ENCODE results near the gene EPOP.

The EPOP gene

DNA sequence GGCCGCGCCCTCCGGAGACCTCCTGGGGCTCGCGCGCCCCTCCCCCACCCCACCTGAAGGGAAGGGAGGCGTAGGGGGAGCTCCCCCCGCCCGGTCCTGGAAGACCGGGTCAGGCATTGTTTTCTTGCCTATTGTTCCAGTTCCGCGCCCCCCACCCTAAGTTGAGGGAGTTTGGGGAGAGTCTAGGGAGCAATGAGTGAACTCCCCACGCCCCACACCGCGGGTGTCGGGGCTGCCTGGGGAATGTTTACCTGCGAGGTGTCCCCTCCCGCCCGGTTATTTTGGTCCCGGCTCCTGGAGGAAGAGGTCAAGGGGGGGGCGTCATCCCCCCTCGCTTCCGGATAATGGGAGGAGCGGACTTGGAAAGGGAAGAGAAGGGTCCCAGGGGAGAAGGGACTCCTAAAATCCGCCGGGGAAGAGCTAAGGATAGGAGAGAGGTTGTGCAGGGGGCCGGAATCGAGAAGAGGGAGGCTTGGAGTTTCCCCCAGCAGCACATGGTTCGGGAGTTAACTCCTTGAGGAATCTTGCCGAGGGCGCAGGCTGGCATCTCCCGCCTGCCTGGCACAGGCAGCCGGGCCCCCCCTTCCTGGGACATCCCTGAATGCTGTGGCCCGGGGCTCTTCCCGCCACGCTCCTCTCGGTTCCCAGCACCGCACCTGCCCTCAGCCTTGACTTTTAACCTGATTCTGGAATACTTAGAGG is 31.2 kb upstream of the EPOP start:
- peak; percentile 76 for DNase-seq

DNA sequence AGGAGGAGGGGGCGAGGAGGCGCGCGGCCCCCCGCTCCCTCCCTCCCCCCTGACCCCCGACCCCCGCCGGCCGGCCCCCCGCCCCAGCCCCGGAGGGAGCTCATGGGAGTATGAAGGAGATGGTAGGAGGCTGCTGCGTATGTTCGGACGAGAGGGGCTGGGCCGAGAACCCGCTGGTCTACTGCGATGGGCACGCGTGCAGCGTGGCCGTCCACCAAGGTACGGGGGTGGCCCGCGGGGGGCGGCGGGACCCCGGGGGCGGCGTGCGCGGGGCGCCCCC is 30.7 kb upstream of the EPOP start:
- no peak for DNase-seq

DNA sequence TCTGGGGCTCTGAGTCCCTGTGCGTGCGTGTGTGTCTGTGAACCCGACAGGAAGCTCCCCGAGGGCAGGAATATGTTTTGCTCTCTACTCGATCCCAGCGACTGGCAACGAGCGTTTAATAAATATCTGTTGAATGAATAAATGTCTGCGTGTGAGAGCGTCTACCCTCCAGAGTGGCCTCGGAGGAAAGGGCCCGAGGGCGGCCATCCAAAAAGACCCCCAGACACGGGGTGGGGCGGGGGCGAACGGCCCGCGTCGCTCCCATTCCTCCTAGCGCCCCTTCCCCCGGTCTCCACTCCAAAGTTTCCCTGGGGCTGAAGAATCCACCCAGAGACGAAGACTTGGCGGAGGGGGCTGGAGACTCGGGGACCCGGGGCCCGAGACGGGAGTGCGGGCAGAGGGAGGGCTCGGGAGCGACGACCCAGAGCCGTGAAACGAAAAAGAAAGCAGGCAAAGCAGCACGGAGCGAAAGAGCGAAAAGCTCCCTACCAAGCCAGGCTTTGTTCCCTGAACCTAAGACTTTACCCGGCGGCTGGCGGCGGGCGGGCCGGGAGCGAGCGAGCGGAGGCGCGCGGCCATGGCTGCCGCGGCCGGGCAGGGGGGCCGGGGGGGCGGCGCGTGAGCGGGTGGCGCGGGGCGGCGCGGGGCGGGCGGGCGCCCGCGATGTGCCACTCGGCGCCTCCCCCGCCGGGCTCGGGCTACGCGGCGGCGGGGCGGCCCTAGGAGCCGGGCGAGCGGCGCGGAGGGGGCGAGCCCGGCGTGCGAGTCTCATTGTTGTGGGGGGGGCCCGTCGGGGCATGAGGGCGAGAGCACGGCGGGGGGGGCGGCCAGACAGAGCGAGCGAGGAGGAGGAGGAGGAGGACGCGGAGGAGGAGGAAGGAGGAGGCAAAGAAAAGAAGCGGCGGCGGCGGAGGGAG is 30.1 kb upstream of the EPOP start, which contains the start of gene MLLT6:
Gene MLLT6 (plus strand): TSS at position 668 of the 917 bp plus-strand sequence. CDS start 360 bp downstream, outside the sequence.
- DNase-seq, result peak; percentile 84

GRCh38 chr17:38703742-38704605 is 29.2 kb upstream of the EPOP start:
- peak; percentile 93 for DNase-seq

DNA sequence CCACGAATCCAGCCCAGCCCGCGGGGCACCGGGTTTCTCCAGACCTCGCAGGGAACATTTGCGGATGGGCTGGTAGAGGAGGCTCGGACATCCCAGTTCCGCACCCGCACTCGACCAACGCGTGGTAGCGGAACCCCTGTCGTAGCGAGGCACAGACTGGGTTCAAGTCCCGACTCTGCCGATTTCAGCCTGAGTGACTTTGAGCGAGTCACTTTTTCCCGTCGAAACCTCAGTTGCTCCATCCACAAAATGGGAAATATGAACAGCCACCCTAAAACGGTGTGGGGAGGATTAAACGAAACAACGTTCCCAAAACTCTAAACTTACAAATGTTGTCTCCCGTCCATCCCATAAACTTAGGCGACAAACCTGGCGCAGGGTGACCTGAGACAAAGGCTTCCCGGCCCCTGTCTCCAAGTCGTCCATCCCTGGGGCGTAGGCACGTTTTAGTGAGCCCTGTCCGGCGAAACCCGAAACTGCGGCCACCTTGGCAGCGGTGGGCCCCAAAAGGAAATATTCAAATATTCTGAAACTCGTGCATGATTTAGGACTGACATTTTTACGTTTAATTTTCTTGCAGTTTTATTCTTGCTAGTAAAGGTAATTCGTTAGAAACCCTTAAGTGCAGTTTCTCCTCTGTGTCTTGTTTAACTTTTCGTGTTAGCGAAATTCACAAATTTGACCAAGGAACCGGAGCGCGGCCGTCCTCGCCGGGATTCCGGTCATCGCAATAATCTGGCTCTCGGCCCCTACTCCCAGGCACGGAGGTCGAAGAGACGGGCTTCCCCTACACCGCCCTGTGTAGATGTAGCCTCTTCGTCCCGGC is 28.4 kb upstream of the EPOP start:
- DNase-seq, result peak; percentile 82

- DNase-seq, result peak; percentile 90
Measured at GRCh38 chr17:38702166-38702915, 27.6 kb upstream of the EPOP start.

GRCh38 chr17:38701504-38702165 is 26.9 kb upstream of the EPOP start:
- DNase-seq, result peak; percentile 91

DNA sequence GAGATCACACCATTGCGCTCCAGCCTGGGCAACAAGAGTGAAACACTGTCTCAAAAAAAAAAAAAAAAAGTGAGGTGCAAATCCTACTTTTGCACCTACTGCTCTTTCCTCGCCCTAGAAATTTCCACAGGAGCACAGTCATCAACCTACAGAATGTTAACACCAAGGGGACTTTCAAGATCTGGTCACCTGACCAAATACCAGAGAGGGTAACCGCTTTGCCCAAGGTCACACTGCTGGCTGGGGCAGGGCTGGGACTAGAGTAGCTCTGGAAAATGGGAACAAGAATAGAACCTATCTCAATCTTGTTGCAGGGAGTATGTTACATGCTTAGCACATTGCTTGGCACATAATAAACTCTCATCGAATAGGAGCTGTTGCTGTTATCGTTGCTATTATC is 24.0 kb upstream of the EPOP start:
- no peak for DNase-seq

DNA sequence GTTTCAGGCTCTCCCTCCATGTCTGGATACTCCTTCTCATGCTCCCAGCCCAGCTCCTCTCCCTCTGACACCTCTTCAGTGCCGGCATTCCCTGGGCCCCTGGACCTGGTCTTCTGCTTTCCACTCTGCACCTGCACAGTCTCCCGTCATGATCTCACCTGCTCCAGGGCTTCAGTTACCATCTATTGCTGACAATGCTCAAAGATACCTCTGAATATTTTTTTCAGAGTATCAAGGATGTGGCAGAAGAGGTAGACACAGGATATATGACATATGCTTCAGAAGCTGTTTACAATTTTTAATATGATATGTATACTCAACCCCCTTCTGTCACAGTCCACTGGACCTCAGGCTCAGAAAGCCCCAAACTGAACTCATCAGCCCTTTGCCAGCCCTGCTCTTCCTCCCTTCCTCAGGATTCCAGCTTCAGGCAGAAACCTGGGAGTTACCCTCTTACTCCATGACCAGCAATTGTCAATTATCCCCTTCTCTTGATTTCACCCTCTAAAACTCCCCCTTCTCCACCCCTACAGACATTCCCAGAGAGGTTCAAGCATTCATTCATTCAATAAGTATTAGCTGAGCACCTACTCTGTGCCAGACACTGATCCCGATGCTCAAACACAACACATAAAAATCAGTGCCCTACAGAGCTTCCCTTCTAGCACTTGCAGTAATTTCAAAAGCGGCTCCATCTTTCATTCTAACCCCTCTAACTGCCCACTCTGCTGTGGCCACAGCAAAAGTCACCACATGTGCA is 22.5 kb upstream of the EPOP start:
- no peak for DNase-seq

- no peak for DNase-seq
Measured at GRCh38 chr17:38693700-38694329, 19.1 kb upstream of the EPOP start.

DNA sequence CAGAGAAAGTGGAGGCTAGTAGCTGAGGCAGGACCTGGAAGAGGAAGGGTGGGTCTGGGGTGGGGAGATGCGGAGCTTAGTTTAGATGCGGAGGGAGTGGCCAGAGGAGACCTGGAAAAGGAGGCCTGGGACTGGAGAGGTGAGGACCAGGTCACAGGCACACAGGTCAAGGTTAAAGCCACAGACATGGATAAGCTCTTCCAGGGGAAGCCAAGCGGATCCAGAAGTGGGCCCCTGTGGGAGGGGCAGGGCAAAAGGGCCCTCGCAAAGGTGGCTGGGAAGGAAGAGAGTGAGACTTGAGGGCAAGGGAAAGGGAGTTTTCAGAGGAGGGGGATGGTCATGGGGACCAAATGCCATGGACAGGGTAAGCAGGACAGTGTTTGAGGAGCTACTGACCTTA is 16.4 kb upstream of the EPOP start:
- no peak for DNase-seq

GRCh38 chr17:38690386-38690785 is 15.6 kb upstream of the EPOP start:
- no peak for DNase-seq

DNA sequence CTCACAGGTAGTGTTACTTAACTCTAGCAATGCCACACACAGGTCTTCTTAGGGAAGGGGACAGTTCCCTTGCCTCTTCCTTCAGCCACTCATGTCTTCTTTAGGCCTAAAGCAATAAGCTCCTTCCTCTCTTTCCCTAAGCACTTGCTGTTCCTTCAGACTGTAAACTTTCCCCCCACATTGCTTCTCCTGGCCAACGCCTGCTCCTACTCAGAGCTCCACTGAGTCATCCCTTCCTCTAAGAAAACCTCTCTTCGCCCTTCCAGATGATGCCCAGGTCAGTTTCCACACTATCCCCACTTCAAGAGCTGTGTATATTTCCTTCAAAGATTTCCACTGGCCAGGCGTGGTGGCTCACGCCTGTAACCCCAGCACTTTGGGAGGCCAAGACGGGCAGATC is 12.5 kb upstream of the EPOP start:
- DNase-seq, result no peak

DNA sequence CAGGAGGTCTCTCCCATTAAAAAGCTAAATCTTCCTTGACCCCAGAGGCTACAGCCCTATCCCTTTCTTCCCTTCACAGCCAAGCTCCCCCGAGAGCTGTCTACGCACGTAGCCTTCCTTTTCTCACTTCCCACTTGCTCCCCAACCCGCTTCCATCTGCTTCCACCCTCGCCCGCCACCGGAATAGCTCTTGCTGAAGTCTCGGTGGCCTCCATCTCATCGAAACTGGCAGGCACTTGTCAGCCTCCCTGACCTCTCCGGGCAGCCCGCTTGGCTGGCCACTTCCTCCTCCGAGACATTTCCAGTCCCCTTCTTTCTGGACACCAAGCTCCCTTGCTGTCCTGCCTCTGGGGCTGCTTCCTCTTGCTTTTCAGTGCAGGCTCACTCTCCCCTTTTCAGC is 10.7 kb upstream of the EPOP start:
- no peak for DNase-seq

DNA sequence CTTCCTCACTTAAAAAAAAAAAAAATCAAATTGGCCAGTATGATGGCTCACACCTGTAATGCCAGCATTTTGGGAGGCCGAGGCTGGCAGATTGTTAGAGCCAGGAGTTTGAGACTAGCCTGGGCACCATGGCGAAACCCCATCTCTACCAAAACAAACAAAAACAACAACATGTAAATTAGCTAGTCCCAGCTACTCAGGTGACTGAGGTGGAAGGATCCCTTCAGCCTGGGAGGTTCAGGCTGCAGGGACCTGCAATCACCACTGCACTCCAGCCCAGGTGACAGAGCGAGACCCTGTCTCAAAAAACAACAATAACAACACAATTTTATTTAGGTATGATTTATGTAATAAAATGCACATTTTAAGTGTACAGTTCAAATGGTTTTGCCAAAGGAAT is 6.3 kb upstream of the EPOP start:
- no peak for DNase-seq

GRCh38 chr17:38677819-38678218 is 3.1 kb upstream of the EPOP start:
- no peak for DNase-seq

GRCh38 chr17:38676706-38677504 is 2.1 kb upstream of the EPOP start:
- DNase-seq, result peak; percentile 92

DNA sequence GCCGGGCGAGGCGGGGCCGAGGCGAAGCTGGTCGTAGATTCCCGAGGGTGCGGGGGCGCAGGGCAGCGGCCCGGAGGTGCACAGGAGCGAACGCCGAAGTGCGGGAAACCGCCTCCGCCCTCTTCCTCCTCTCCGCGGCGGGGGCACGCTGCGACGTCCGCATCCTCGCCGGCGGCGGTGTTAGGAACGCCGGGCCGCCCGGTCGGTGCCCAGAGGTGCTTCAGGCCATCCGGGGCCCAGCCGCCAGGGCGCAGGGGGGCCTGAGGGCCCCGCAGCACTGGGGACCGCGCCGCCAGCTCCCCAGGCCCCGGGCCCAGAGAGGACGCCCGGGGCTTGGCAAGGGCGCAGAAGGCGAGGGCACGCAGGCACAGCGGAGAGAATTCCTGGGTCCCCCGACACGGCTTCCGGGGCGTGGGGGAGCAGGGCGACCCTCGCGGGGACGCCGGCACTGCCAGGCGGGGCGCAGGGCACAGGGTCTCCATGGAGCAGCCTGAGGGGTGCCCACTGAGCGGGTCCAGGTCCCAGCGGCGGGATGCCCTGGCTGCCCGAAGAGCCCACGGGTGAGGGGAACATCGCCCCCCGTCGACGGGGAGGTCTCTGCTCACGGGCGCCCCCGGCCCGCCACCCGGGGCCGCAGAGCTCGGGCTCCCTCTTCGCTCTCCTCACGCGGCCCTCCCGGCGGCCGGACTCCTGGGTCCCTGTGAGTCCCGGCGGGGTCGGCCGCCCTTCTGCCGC is 576 bp downstream of the EPOP start:
- DNase-seq, result peak; percentile 74

Measured in activated CD8-positive, alpha-beta memory T cell treated with anti-CD3 and anti-CD28 coated beads, Interleukin-2, amount 50 U/mL, for 48 hours (primary cell).